Thyroid gland (tissue), 4 donors: Measurements from ENCODE around the gene TUBB6.

Experiments used
- POLR2A ChIP-seq, 2 donors: fragments of 450-650 bp; IDR thresholded peaks; one replicate each; pipeline ENCODE4 v1.6.1; 2017; ENCODE audit warnings: antibody characterized with exemption in 2 of 2, mild to moderate bottlenecking in 2 of 2, moderate library complexity in 1 of 2
- TF ChIP-seq, protein P1 (sequence below), 6 experiments: fragments of 200-600 bp in 3 of 6; fragments of 450-650 bp in 3 of 6; sonication (generic) in 3 of 6; IDR thresholded peaks; one replicate each; pipeline ENCODE4 v1.5.1; 2016 to 2019; ENCODE audit warnings: antibody characterized with exemption in 6 of 6, mild to moderate bottlenecking in 2 of 6, inconsistent platforms in 1 of 6, moderate library complexity in 1 of 6

DNA sequence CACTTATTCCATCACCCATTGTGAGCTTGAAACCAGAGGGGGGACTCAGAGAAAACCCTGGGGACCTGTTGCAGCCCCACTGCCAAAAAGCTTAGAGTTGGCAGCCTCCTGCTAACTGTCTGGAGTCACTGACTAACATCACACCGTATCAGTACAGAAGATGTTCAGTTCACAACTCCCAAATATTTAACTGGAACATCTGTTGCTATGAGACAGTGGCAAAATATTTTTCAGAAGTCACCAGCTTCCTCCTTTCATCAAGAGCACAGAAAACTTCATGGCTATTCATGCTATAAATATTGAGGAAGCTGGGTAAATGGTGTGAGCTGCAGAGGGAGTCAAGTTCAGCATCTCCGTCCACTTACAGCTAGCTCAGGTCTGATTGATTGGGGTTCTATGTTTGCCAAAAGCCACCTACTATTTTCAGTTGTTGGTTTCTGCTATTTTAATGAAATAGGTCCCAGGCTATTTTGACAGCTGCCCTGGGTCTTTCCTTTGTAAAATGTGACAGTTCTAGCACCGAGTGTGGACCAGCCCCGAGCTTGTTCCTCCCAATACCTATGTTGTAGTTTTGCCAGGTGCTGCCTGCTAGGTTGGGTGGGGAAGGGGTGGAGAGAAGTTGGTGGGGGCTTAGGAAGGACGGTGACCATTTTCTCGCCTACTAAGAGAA lies 9.8 kb downstream of the TUBB6 start:
- TF ChIP-seq, protein P1, sequence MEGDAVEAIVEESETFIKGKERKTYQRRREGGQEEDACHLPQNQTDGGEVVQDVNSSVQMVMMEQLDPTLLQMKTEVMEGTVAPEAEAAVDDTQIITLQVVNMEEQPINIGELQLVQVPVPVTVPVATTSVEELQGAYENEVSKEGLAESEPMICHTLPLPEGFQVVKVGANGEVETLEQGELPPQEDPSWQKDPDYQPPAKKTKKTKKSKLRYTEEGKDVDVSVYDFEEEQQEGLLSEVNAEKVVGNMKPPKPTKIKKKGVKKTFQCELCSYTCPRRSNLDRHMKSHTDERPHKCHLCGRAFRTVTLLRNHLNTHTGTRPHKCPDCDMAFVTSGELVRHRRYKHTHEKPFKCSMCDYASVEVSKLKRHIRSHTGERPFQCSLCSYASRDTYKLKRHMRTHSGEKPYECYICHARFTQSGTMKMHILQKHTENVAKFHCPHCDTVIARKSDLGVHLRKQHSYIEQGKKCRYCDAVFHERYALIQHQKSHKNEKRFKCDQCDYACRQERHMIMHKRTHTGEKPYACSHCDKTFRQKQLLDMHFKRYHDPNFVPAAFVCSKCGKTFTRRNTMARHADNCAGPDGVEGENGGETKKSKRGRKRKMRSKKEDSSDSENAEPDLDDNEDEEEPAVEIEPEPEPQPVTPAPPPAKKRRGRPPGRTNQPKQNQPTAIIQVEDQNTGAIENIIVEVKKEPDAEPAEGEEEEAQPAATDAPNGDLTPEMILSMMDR (IDR thresholded peaks at IDR 0.05), result no peak
- TF ChIP-seq POLR2A (IDR thresholded peaks at IDR 0.05), result no peak
